HG03135 (cell line): Measurements from ENCODE around the gene CSNK2B.

Source experiments
- ATAC-seq: cut with Tn5 transposase; IDR thresholded peaks from one replicate; pipeline ENCODE4 v1.9.1; 2021; ENCODE audit warnings: mild to moderate bottlenecking, moderate library complexity; ENCODE audit not compliant: unreplicated experiment

CSNK2B gene

DNA sequence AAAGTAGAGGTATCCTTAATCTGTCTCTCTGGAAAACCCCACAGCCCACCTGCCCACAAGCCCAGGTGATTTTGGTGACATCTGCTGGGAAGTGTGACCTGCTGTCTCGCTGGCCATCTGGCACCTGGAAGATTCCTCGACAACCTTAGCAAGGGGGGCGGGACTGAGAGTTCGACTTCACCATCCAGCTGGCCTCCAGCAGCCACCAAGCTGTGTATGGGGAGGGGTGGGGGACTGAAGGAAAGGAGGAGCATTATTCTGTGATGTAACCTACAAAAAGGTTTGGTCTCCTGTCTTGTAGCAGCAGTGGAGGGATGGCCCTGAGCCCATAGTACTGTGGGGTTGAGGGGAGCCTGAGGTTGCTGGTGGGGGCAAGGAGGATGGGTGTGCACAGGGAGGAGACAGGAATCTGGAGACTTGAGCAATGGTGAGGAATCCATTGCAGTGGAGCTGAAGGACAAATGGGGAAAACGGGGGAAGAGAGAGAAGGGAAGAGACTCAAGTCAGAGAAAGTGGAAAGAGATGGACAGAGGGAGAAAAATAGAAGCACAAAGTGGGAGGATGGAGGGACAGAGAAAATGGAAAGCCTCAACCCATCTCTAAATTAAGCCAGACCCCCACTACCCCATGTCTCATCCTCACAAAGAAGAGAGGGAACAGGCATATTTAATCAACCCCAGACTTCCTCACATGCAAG is 44.8 kb downstream of the CSNK2B start:
- ATAC-seq = no peak

DNA sequence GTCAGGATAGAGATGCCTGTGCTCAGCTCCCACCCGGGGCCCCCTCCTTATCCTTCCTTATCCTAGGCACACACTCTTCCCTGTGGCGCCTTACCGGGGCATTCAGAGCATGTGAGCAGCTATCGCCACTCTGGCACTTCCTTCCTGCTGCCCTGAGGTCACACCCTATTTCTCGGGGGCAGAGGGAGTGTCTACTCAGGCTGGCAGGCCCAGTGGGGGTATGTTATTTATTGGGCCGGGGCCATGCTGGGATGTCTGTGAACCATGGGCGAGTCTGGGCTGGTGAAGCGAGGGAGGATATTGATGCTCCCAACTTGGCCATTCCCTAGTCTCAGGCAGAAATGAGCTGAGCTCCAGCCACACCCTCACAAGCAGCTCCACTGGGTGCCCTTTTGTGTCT is 45.4 kb downstream of the CSNK2B start:
- no peak for ATAC-seq

DNA sequence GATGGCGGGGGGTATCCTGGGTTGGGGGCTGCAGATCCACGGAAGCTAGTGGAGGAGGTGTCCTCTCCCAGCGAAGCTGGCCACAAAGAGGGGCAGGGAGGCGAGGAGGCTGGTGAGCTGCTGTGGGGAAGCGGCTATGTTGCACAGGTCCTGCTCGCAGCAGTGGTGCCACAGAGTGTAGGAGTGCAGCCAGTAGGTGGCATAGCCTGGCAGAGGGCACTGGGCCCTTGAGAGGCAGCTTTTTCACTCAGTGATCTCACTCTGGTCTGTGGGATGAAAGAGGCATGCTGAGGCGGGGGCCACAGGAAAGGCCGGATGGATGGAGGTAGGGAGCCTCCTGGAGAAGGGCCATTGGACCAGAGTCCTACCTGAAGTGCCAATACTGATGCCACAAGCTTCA is 46.4 kb downstream of the CSNK2B start:
- no peak for ATAC-seq

DNA sequence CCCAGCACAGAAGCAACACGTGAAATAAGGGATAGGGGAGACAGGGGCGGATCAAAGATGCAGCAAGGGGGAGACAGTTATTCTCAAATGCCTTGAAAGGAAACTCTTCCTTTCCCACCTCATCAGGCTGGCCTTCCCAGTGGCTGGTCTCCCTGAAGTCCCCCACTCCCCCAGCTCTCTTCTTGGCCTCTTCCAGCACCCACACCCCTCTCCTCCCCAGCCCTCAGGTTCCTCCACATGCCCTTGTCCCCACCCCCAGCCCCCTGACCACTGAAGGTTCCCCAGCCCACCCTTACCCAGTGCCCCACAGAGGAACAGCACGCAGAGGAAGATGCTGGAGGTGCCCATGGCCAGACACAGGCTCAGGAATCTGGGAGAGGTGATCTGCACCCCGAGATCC is 47.6 kb downstream of the CSNK2B start:
- ATAC-seq = no peak

DNA sequence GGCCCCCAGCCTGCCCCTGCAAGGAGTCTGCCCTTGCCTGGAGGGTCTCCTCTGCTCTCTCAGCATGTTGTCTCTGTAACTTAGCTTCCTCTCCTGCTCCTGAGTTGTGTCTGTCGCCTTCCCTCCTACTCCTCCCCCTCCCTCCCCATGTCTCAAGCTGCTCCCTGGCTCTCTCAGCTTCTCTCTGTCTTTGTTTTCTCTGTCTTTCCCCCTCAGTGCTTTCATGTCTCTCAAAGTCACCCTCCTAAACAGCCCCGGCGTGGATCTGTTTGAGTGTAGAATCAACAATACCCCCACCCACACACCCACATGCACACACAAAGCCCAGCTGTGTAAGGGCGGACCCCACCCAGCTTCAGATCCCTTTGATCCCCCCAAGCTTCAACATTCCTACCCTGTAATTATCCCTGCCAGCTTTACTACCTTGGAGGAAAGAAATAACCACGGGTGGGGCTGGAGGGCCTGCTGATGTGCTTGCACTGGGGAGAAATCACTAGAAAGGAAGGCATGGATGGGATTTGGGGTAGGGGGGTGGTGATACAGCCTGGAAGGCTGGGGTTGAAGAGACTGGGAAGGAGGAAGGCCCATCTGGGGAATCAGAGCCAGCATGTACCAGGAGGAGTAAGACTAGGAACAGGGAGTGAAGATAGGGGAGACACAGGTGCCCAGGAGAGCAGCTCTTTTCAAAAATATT is 48.3 kb downstream of the CSNK2B start:
- no peak for ATAC-seq

DNA sequence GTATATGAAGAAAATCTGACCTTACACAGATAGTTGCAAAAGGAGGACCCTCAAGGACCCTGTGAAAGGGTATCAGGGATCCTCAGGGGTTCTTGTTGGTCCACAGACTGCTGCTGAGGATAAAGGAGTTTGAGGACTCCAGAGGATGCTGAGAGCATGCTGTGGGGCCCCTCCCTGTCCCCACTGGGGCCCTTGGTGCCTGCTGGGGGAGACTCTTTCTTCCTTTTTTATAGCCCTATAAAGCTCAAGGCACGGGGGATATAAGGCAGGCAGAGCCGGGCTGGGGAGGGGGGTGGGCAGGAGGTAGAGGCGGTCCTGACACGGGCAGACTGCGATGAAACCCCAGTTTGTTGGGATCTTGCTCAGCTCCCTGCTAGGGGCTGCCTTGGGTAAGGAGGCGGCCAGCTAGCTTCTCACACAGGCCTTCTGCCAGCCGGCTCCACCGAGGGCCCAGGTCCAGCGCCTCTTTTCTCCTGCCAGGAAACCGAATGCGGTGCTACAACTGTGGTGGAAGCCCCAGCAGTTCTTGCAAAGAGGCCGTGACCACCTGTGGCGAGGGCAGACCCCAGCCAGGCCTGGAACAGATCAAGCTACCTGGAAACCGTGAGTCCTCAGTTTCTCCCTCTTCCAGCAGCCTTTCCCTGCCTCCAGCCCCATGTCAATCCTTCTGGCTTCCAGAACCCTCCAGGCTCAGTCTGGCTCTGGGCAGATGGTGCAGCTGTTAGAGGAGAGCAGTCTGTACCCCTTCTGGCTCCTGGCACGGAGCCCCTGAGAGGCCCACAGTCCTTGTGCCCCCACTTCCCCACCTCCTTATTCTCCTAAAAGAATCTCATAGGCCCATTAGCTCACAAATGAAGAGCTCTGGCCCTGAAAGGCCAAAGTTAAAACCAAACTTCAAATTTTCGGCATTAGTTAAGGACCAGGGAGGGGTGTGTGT is 49.4 kb downstream of the CSNK2B start, which contains the start of gene LY6G6D:
Gene LY6G6D (plus strand): TSS at position 327 of the 937 bp plus-strand sequence. CDS start 8 bp downstream, at position 335.
- no peak for ATAC-seq

- no peak for ATAC-seq
Observed at GRCh38 chr6:31717499-31718222, 51.8 kb downstream of the CSNK2B start.

GRCh38 chr6:31718265-31718664 is 52.4 kb downstream of the CSNK2B start:
- no peak for ATAC-seq

DNA sequence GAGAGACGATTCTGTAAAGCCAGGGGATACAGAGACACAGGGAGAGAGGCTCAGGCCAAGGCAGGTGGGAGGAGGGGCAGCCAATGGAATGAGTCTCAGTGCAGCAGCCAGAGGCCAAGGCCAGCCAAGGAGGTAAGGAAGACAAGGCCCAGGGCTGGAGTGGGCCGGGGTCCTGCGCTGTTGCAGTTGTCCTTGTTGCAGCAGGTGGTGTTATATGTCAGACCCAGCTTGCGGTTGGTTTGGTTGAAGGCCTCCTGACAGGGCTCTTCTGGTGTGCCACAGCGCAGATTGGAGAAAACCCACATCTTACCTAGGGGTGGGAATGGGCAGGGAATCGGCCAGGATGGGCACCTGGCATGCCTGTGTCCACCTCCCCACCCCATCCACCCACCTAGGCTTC is 53.1 kb downstream of the CSNK2B start:
- ATAC-seq = no peak
